Omental fat pad (tissue), 4 donors: ENCODE data around the gene PEAK3. TPM values are rescaled to one million over a fixed set of nuclear protein-coding genes. Genes with fewer than 3 reads are reported as not detected.

Source experiments
- ATAC-seq: fragments of 150-250 bp; one replicate; pipeline ENCODE4 v1.9.1; 2016; ENCODE audit warnings: mild to moderate bottlenecking, moderate library complexity; ENCODE audit not compliant: low FRiP score
- DNase-seq: peaks from one replicate; pipeline ENCODE4 v3.0.0-alpha.2; 2019; ENCODE audit warnings: low spot score
- total RNA-seq, 4 donors: library from RNA; depleted of rRNA; stranded (reverse); fragments of >200 nt; gene quantifications; one replicate each; pipeline ENCODE4 v1.1.0, GENCODE V29; 2016
- TF ChIP-seq, protein P1 (sequence below), 3 donors: fragments of 450-650 bp; IDR thresholded peaks; one replicate each; pipeline ENCODE4 v1.5.1; 2016 to 2017; ENCODE audit warnings: antibody characterized with exemption in 3 of 3, mild to moderate bottlenecking in 3 of 3, moderate library complexity in 2 of 3

The PEAK3 gene
- total RNA-seq, 4 donors from 2014 or later = 0.09 to 9.1 (median 1.3) TPM

- ATAC-seq (no peak), DNase-seq (no peak)
- TF ChIP-seq, protein P1, sequence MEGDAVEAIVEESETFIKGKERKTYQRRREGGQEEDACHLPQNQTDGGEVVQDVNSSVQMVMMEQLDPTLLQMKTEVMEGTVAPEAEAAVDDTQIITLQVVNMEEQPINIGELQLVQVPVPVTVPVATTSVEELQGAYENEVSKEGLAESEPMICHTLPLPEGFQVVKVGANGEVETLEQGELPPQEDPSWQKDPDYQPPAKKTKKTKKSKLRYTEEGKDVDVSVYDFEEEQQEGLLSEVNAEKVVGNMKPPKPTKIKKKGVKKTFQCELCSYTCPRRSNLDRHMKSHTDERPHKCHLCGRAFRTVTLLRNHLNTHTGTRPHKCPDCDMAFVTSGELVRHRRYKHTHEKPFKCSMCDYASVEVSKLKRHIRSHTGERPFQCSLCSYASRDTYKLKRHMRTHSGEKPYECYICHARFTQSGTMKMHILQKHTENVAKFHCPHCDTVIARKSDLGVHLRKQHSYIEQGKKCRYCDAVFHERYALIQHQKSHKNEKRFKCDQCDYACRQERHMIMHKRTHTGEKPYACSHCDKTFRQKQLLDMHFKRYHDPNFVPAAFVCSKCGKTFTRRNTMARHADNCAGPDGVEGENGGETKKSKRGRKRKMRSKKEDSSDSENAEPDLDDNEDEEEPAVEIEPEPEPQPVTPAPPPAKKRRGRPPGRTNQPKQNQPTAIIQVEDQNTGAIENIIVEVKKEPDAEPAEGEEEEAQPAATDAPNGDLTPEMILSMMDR (IDR thresholded peaks at IDR 0.05) = no peak
Observed at GRCh38 chr19:2306971-2307370, 25.0 kb upstream of the PEAK3 start.

- ATAC-seq (no peak), DNase-seq (no peak)
- TF ChIP-seq, protein P1 (IDR thresholded peaks at IDR 0.05) = no peak
Observed at GRCh38 chr19:2306281-2306806, 24.4 kb upstream of the PEAK3 start.

- TF ChIP-seq, protein P1 (IDR thresholded peaks at IDR 0.05) = no peak
- no peak for DNase-seq
- no peak for ATAC-seq
Observed at GRCh38 chr19:2305452-2306280, 23.7 kb upstream of the PEAK3 start.

DNA sequence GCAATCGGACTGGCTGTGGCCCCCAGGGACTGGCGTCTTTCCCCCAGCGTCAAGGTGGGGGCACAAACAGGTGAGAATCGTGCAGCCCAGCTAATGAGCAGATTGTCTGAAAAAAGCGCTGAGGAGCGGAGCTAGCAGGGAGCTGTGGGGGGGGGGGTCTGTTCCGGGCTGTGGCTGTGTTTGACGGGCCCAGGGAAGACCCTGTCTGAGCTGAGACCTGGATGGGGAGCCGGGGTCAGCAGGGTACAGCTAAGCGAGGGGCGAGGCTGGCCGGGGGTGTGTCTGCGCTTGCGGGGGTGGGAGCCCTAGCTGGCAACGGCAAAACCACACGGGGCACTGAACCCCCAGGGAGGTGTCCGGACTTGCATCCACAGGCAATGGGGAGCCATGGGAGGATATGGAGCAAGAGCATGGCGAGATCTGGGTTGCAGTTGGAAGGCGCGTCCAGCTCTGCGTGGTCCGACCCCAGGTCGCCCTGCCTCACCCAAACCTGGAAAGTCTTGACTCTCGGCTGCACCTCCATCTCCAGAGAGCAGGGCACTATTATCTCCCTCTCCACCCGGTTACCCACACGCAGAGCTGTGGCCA, 21.3 kb upstream of the PEAK3 start:
- no peak for ATAC-seq
- TF ChIP-seq, protein P1 (IDR thresholded peaks at IDR 0.05) = no peak

GRCh38 chr19:2302319-2303210, 20.6 kb upstream of the PEAK3 start:
- ATAC-seq (no peak), DNase-seq (no peak)
- TF ChIP-seq, protein P1 (IDR thresholded peaks at IDR 0.05) = no peak

More for the DNA sequence above, 21.3 kb upstream of the PEAK3 start:
- no peak for DNase-seq

- DNase-seq (no peak), ATAC-seq (no peak)
- TF ChIP-seq, protein P1 (IDR thresholded peaks at IDR 0.05) = no peak
Observed at GRCh38 chr19:2300533-2300932, 18.6 kb upstream of the PEAK3 start.
